GM18907 (cell line): ENCODE measurements around the gene TMC2.
"Not testable (repeated sequence)": the region's sequence is repeated elsewhere in the genome, so short reads cannot be mapped to it uniquely, and the experiment has no call there.

Experiments
- ATAC-seq: cut with Tn5 transposase; IDR thresholded peaks from one replicate; pipeline ENCODE4 v1.9.1; 2021; ENCODE audit warnings: mild to moderate bottlenecking, moderate library complexity; ENCODE audit not compliant: unreplicated experiment

Gene TMC2

DNA sequence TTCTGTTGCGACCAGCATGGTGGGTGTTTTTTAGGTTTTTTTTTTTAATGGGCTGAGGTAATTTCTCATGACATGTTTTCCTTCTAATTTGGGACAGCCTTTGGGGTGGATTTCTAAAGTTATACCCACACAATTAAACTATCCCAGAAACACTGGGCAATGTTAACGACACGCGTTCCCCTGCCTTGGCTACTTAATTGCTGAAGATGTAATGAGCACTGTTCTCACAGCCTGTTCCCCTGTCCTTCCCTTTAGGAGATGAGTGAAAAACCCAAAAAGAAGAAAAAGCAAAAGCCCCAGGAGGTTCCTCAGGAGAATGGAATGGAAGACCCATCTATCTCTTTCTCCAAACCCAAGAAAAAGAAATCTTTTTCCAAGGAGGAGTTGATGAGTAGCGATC, 121.3 kb downstream of the TMC2 start:
- ATAC-seq, result no peak

DNA sequence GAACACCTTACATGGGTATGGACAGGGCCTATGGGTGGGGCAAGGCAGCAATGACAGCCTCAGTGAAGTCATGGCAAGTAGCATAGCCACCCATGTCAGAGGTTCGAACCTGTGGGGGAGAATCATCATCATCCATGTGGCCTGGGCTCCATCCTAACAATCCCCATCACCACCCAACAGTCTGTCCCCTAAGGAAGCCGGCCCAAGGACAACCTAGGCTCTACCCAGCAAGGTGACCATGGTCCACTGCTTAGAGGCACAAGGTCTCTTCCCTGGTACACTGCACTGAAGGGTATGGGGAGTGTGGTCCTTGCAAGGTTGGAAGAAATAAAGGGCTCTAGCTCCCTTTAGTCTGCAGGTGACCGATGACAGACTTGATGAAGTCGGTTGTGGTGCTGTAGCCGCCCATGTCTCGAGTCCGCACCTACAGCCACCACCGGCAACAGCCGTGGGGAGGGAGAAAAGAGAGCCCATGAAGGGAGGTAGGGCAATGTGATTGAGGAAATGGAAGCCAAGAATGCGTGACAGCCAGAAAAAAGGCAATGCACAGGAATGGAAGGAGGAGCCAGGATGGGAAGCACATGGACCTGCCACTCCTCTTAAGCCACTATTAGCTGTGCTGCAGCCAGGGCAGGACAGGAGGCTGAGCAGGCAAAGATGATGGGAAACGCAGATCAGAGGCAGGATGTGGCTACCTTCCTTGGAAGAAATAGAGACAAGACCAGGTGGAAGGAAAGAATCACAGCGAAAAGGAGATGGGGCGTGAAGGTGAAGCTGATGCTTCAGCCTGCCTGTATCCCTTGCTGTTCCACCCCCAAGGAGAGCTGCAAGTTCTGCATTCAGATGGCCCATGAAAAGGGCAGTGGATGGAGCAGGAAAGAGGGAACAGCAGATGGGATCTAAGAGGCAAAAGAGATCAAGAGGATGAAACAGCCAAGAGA, 122.3 kb downstream of the TMC2 start:
- no peak for ATAC-seq

DNA sequence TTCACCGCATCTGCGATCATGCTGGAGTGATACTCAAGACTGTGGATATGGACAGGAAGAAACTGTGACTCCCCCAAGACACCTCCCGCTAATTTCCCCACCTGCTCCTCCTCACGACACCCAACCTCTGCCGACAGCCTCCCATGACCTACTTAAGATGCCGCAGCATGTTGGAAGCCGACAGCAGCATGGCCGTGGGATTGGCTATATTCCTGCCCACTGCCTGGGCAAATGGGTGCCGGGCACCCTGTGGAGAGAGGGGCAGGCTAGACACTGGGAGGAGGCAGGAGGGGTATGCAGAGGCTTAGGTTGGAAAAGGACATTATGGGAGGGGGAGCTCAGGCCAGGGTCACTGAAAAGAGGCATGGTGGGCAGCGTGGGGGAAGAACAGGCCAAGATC, 123.2 kb downstream of the TMC2 start:
- ATAC-seq, result no peak

DNA sequence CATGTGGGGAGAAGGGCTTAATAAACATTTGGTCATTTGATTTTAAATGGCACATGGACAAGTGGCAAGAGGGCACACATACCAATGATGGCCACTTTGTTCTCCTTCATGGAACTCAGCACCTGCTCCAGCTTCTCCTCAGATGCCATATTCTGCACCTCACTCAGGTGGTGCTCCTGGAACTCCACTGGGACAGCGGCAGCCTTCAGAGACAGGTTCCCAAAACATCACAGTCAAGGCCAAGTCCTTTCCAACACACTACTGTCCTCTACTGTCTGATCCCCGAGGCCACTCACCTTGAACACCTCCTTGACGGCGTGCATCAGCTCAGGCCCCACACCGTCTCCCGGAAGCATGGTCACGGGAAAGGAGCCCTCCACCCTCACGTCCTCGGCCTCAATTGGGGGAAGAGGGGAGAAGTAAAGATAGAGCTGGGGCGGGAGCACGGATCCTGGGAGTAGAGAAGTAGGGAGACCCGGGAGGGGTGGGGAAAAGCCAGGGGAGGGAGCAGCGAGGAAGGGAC, 127.1 kb downstream of the TMC2 start:
- no peak for ATAC-seq

DNA sequence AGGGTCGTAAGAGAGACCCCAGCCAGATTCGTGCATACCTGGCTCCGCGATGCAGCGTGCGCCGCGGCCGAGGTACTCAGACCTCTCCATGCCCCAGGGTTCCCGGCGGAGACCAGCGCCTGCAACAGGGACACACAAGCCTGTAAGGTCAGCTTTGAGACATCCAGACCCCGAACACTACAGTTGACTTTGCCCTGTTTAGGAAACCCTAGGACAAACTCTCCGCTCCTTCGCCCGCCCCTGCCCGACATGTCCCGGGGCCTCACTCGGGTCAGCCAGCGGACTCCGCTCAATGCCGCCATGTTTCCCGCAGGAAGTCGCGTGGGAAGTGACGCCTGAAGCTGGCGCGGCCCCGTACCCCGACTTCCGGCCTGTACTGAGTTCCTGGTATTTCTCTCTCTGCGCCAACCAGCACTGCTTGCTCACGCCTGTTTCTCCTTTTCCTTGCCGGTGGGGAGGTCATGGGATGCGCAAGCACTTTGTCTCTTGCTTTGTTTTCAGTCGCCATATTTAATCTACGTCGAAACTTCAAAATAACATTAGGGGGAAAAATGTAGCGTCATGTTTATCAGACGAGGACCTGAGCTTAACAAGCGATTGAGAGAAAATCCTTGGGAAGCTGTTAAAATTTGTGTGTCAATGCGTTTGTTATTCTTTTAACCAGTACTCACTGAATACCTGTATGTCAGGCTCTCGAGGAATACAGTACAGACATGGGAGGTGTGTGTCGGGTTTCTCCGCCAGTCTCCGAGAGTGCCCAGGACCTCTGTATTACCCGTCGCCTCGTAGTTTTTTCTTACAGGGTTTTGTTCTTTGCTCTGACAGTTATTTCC, 127.7 kb downstream of the TMC2 start, which contains the start of gene IDH3B:
IDH3B (minus strand) TSS at position 330 of the 833 bp plus-strand sequence; CDS start at position 302, 28 bp downstream.
- peak; percentile 73 for ATAC-seq

DNA sequence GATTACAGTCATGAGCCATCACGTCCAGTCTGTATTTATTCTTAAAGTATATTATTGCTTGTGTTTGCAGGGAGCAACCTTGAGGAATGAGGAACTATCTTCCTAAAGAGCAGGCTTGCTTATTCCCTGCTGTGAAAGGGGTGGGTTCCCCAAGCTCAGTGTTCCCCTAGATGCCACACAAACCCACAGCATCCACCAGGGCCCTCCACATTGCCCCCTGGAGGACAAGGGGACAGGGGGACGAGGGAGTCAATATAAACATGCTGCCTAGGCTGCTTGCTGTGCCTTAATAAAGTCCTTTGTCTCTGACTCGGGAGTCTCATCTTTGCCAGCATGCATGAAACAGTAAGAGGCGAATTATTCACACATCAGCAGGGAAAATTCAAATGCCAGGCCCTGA, 135.6 kb downstream of the TMC2 start:
- ATAC-seq, result no peak

DNA sequence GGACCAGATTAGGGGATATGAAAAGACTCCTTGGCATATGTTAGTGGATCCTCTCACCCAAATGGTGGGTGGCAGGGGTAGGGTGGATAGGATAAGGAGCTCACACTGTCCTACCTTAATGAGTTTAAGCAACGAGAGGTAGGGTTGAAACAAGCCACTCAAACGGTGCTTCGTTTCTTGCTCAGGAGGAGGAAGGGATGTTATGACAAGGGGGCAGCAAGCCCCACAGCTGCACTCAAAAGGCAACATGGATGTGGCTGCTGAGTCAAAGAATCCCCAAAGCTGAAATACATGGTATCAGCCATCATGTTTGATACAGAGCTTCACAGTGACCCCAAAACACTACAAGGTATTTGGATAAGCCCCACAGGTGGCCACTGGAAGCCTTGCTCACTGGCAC, 136.1 kb downstream of the TMC2 start:
- ATAC-seq, result no peak

DNA sequence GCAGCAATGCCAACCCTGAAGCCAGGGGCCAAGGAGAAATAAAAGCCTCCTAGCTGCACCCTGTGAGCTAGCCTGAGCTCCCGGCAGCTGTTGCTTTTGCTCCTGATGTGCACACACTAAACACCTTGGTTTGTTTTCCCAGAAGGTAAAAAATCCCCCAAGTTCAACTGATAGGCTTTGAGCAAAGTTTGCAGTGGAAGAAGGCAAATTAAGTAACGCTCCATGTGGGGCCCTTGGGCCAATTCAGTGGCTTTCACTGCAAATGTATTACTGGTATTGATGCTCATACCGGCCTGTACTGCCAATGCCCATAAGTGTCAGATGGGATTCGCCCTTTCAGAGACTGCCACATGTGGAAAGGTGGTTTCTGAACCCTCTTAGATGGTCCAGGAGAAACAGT, 137.1 kb downstream of the TMC2 start:
- ATAC-seq, result no peak

DNA sequence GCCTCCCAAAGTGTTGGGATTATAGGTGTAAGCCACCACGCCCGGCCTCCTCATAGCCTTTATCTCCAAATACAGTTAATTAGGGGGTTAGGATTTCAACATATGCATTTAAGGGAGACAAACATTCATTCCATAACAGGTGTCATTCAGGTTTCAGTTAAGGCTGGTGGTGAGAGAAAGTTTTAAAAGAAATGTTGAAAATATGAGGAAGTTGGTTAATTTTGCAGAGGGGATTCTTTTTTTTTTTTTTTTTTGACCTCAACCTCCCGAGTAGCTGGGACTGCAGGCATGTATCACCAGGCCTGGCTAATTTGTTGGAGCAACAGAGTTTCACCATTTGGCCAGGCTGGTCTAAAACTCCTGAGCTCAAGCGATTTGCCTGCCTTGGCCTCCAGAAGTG, 143.7 kb downstream of the TMC2 start:
- ATAC-seq, result no peak

DNA sequence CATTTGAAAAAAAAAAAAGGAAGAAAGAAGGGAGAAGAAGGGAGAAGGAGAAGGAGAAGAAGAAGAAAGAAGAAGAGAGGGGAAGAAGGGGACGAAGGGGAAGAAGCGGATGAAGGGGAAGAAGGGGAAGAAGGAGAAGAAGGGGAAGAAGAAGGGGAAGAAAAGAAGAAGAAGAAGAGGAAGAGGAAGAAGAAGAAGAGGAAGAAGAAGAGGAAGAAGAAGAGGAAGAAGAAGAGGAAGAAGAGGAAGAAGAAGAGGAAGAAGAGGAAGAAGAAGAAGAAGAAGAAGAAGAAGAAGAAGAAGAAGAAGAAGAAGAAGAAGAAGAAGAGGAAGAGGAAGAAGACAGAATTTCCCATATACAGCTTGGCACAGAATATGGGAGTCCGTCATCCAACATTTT, 145.7 kb downstream of the TMC2 start:
- not testable (repeated sequence) for ATAC-seq

DNA sequence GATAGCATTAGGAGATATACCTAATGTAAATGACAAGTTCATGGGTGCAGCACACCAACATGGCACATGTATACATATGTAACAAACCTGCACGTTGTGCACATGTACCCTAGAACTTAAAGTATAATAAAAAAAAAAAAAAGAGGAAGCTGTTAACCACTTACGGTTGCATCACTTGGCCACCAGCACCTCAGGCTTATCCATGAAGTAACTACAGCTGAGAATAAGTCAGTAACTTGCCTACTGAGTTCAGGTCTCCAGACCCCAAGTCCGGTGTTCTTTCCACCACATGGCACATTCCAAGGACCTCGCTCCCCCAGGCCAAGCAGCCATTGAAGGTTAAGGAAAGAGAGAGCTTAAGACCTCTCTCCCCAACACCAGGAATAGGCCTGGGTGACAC, 148.4 kb downstream of the TMC2 start:
- ATAC-seq, result not testable (repeated sequence)

DNA sequence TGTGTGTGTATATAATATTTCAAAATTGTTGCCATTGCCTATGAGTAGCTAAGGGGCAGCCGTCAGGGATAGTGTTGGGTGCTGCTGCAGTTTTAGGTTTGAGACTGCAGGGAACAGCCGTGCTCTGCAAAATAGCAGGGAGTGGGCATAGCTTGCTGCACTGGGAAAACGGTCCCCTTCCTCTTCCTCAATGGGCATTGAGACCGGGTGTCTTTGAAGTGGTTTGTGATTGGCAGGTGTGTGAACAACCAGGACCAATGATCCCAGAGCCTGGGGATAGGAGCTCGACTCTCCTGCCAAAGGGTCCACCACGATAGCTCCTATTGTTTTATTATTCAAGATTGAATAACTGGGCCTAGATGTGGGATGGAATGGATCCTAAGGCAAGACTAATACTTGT, 151.1 kb downstream of the TMC2 start:
- no peak for ATAC-seq

DNA sequence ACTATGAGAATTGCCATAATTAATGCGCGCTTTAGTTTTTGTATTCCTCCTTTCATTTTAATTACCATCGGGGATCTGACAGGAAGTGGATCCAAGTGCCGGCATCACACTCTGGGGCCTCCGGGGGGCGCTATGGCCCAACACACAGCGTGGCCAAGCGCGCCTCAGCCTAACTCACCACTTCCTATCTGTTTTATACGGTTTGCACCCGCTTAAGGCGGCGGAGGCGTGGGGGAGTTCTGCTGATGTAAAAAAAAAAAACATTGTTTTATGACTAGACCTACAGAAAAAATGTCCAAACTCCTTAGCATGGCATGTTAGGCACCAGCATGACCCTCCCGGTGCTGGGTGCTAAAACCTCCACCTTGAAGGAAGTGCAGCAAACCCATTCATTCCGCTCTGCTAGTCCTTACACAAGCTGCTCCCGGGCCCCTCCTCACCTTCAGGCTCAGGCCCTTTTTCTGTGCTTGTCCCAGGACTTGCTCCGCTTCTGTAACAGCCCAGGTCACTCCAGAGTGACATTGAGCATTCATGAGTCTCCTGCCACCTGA, 151.7 kb downstream of the TMC2 start:
- ATAC-seq, result no peak

DNA sequence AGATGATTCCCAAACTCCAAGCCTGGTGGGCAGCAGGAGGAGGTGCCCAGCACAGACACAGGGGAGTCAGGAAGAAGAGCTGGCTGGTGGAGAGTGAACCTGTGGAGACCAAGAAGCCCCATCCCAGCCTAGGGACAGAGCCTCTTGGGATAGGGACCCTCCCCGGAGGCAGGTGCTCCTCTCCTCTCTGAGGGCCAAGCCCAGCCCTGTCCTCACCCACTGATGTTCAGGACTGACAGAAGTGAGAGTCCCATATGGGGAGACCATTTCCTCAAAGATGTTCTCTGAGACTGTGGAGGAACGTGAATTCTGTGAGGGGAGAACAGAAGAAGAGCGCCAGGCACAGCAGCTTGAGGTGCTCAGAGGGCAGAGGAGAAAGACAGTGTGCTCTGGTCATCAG, 153.8 kb downstream of the TMC2 start:
- ATAC-seq, result no peak

DNA sequence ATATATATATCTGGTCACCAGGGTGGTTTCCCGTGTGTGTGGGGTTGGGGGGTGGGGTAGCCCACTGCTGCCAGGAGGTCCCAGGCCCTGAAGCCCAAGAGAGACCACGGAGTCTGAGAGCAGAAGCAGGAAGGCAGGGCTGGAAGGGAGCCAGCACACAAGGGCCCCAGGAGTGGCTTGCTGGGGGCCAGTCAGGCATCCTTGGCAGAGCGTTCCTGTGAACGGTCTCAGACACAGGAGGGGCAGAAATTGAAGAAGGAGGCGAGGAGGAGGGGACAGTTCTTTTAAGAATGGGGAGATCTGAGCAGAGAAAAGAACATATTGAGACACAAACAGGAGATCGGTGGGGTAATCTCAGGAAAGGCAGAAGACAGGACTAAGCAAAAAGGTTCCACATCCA, 154.3 kb downstream of the TMC2 start:
- no peak for ATAC-seq

DNA sequence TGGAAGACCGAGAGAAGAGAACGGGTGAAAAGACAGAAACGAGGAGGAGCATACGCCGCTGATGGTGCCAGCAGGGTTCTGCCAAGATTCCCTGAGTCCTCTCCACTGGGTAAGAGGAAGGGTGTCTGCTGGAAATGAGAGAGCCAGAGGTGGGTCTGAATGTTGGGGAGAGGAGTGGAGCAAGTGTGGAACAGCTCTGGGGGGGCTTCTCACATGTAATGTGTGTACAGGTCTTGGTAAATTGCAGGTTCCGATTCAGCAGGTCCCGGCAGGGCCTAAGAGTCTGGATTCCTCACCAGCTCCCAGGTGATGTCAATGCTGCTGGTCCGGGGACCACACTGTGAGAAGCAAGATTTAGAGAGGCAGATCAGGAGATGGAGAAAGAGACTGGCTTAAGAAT, 154.8 kb downstream of the TMC2 start:
- ATAC-seq, result no peak
